Psoas muscle (tissue), 8 donors: ENCODE results near the gene HOXC5. TPM values are rescaled to one million over a fixed set of nuclear protein-coding genes. Genes with fewer than 3 reads are reported as not detected.

Source experiments
- ATAC-seq, 4 donors: fragments of 200-7000 bp; cut with Tn5 transposase; one replicate each; pipeline ENCODE4 v1.9.1; 2020; ENCODE audit warnings: moderate library complexity in 3 of 4, mild to moderate bottlenecking in 2 of 4
- DNase-seq, 2 donors: peaks; one replicate each; pipeline ENCODE4 v3.0.0-alpha.2; 2020
- H3K27ac ChIP-seq: fragments of 200-600 bp; one replicate; pipeline ENCODE4 v1.8.0; 2022
- H3K27me3 ChIP-seq, 3 donors: fragments of 200-600 bp in 1 of 3; one replicate each; pipeline versions ENCODE4 v1.6.1 to v1.8.0; 2013 to 2022; ENCODE audit warnings: low read length in 2 of 3, mild to moderate bottlenecking in 2 of 3, moderate library complexity in 1 of 3; ENCODE audit not compliant: insufficient read depth in 3 of 3
- H3K36me3 ChIP-seq, 2 donors: fragments of 200-600 bp in 1 of 2; one replicate each; pipeline versions ENCODE4 v1.6.1 to v1.8.0; 2013 to 2022; ENCODE audit warnings: low read depth in 1 of 2, mild to moderate bottlenecking in 1 of 2, moderate library complexity in 1 of 2; ENCODE audit not compliant: insufficient read depth in 1 of 2
- H3K4me1 ChIP-seq: fragments of 200-600 bp; one replicate; pipeline ENCODE4 v1.8.0; 2022
- H3K4me3 ChIP-seq: fragments of 200-600 bp; one replicate; pipeline ENCODE4 v1.8.0; 2022; ENCODE audit warnings: mild to moderate bottlenecking
- H3K9me3 ChIP-seq: fragments of 200-600 bp; one replicate; pipeline ENCODE4 v1.8.0; 2022
- CTCF ChIP-seq: fragments of 200-600 bp; IDR thresholded peaks from one replicate; pipeline ENCODE4 v1.8.0; 2022; ENCODE audit warnings: antibody characterized with exemption
- WGBS, 3 donors: extraction: QIAGEN DNeasy Blood & Tissue Kit; methylation state at CpG; one replicate each; pipeline versions ENCODE4 v1.1.6 to v1.1.7; 2013; 5-methylcytosine and 5-hydroxymethylcytosine counted together
- intact Hi-C, 2 donors: fragments of 100-400 bp; cut with DNase I; formaldehyde crosslinking; loops; one replicate each; pipeline versions ENCODE4 v1.11.0 to v1.14.2; 2022
- polyA plus RNA-seq, 3 donors: library from polyadenylated mRNA; stranded (reverse); fragments of 200-250 nt; gene quantifications; one replicate each; pipeline ENCODE4 v1.2.3, GENCODE V29; 2013
- total RNA-seq, 4 donors: library from RNA; stranded (reverse); fragmentation: NEBNext Ultra II Directional in 2 of 4; extraction: Animal tissue kit (Norgen Biotek cat#: 25700) in 2 of 4; gene quantifications; one replicate each; pipeline versions ENCODE4 v1.2.1 to v1.2.4, GENCODE V29; 2021 to 2023
- donor health status: healthy with polysubstance abuse.
- donor health status: DM: no; HTN: no; CAD: no; lungs with moderate emphysema.
- donor health status: Bipolar disorder and iron deficiency.
- donor health status: healthy.
- donor health status: DM: yes; HTN: yes; CAD: no.
- donor health status: DM: no; HTN: no; CAD: no.
- donor health status: DM: no; HTN: no; CAD: no.
- donor health status: DM: yes; HTN: yes; CAD: no.

The HOXC5 gene
- total and polyA plus RNA-seq, 7 donors = 0.03 to 3.3 (median 0.58) TPM

- no peaks in the 10 kb centered on the region for H3K9me3 ChIP-seq
- intact Hi-C loops = no loop called here
- 0 to 1% (median 0%) methylated on average over 23 to 24 of the region's 24 CpGs for WGBS, 3 donors
- peak; percentile 76 to 86 for DNase-seq
- peak overlapping the region; percentile 99 for H3K27ac ChIP-seq
- peak; percentile 11 for TF ChIP-seq CTCF
- no peaks in the 10 kb centered on the region for H3K36me3 ChIP-seq
- peak overlapping the region; percentile 77 for H3K4me3 ChIP-seq
- peak; percentile 63 to 75 (median 70) for ATAC-seq
- H3K27me3 ChIP-seq = peaks cover 0 to 9% (median 1%) of the 10 kb centered on the region in 3 donors
- peaks cover 39% of the 10 kb centered on the region for H3K4me1 ChIP-seq
Observed at GRCh38 chr12:54017027-54017788, 15.6 kb upstream of the HOXC5 start.

DNA sequence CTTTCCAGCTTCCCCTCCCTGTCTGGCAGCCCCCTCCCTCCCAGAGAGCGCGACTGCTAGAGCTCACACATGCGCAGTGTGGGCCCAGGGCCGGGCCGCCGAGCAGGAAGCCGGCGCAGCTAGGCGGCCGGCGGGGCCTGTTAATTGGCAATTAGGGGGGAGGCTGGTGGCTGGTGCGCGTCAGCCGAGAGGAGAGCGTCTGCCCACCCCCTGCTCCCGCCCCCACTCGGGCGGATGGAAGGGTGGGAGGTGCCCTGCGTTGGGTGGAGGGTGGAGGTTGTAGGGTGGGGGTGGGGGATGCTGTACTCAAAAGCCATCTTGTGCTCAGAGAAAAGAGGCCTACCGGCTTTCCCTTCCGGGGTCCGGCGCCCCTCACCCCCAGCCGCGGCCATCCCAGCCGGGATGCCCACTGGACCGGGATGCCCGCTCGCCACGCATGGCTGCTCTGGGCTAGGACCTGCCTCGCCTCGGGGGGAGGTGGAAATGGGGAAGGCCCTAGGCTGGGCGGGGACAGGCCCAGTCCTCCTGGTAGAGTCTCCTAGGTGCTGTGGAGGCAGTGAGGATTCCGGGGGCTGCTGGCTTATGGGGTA lies 14.9 kb upstream of the HOXC5 start:
- intact Hi-C loops = no loop called here
- 0 to 1% (median 1%) methylated on average over 28 to 34 of the region's 34 CpGs for WGBS, 3 donors
- peaks cover 0 to 9% (median 1%) of the 10 kb centered on the region in 3 donors for H3K27me3 ChIP-seq
- peak overlapping the region; percentile 99 for H3K27ac ChIP-seq
- no peaks in the 10 kb centered on the region for H3K36me3 ChIP-seq
- peaks cover 46% of the 10 kb centered on the region for H3K4me1 ChIP-seq
- DNase-seq (peak; percentile 88 to 96), ATAC-seq (peak; percentile 71 to 81 (median 72))
- H3K9me3 ChIP-seq = no peaks in the 10 kb centered on the region
- peak overlapping the region; percentile 77 for H3K4me3 ChIP-seq
- TF ChIP-seq CTCF = no peak

DNA sequence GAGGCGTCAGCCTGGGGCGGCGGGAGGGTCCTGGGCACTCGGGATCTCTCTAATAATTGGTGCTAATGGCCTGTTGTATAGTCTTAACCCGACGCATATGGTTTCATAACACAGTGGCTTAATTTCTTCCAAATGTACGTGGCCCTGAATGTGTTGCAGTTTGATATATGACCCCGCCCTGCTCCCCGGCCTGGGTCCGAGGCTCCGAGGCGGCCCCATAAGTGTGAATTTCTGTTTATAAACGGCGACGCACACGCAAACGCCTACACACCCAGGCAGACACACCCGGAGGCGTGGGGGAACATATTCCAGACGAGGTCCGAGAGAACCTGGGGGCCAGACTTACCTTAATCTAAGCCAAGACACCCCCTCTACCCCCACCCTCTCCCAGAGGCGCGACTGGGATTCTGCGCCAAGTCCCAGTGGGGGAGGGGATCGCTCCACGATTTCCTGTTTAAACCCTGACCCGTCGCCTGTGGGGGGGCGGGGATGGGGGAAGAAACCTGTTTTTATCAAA lies 14.3 kb upstream of the HOXC5 start:
- DNase-seq = peak; percentile 70 to 86

GRCh38 chr12:54019091-54019811 lies 13.6 kb upstream of the HOXC5 start:
- no peak for TF ChIP-seq CTCF
- intact Hi-C loops = no loop called here
- DNase-seq (peak in 1 of 2 donors; percentile 63), ATAC-seq (peak in 2 of 4 donors; percentile 10 to 15)
- no peaks in the 10 kb centered on the region for H3K9me3 ChIP-seq
- H3K27me3 ChIP-seq = peaks cover 0 to 9% (median 1%) of the 10 kb centered on the region in 3 donors
- peak overlapping the region; percentile 77 for H3K4me3 ChIP-seq
- H3K4me1 ChIP-seq = peaks cover 59% of the 10 kb centered on the region
- 6 to 8% (median 7%) methylated on average over 34 to 43 of the region's 43 CpGs for WGBS, 3 donors
- H3K27ac ChIP-seq = peak overlapping the region; percentile 99
- no peaks in the 10 kb centered on the region for H3K36me3 ChIP-seq

More for the DNA sequence above, 14.3 kb upstream of the HOXC5 start:
- no peak for TF ChIP-seq CTCF
- no peaks in the 10 kb centered on the region for H3K36me3 ChIP-seq
- peak overlapping the region; percentile 99 for H3K27ac ChIP-seq
- H3K9me3 ChIP-seq = no peaks in the 10 kb centered on the region
- WGBS, 3 donors = 4 to 5% (median 5%) methylated on average over 29 of the region's 29 CpGs
- H3K4me1 ChIP-seq = peaks cover 52% of the 10 kb centered on the region
- H3K27me3 ChIP-seq = peaks cover 0 to 9% (median 1%) of the 10 kb centered on the region in 3 donors
- H3K4me3 ChIP-seq = peak overlapping the region; percentile 77
- intact Hi-C loops = no loop called here
- ATAC-seq = peak; percentile 6 to 18 (median 10)
